ENCODE data around the gene SLC5A6. TPM values are rescaled to one million over a fixed set of nuclear protein-coding genes. Genes with fewer than 3 reads are reported as not detected.

The SLC5A6 gene
- total and polyA plus RNA-seq, 2 of the 8 experiments (the other 6 are each of a cell fraction or from before 2014, with no cell fraction given): 118 to 183 TPM

- FAIRE-seq (no peak), DNase-seq (ENCODE audit: low read depth in 1 of 2, low spot score in 2 of 2) (no peak)
- Histone ChIP-seq H3K4me2 (ENCODE audit: insufficient read depth in 1 of 2, low read depth in 2 of 2, low read length in 2 of 2) (no peak overlapping the region), H3K4ac (replicated peaks; ENCODE audit: insufficient read length, low read depth, low read length) (no peak overlapping the region), H3K14ac (ENCODE audit: insufficient read length) (no peak overlapping the region), H3K27me3 (replicated peaks in 1 of 4; ENCODE audit: control insufficient read depth in 3 of 4, extremely low read depth in 1 of 4, insufficient read depth in 3 of 4, low read length in 3 of 4) (peaks cover 0 to 12% (median 7%) of the 10 kb centered on the region in 4 experiments; a peak in 5 of 7 replicates), H3K27ac (ENCODE audit: low read depth, low read length) (no peak overlapping the region), H3K18ac (ENCODE audit: extremely low read depth, low read length) (no peak overlapping the region), H4K91ac (replicated peaks; ENCODE audit: insufficient read length, low read length) (no peak overlapping the region), H3K9ac (replicated peaks in 1 of 4; ENCODE audit: extremely low read depth in 1 of 4, low read depth in 3 of 4, low read length in 3 of 4) (no peak overlapping the region), H2BK5ac (ENCODE audit: low read depth, low read length) (no peak overlapping the region), H4K20me1 (replicated peaks in 1 of 2; ENCODE audit: control insufficient read depth in 1 of 2, insufficient read depth in 2 of 2, low read length in 2 of 2) (peaks cover 0 to 6% of the 10 kb centered on the region in 2 experiments), H3K9me3 (ENCODE audit: insufficient read depth in 2 of 2, low read depth in 1 of 2, low read length in 1 of 2) (no peaks in the 10 kb centered on the region), H2BK20ac (ENCODE audit: low read length) (no peak overlapping the region), H3K79me2 (ENCODE audit: control insufficient read depth in 1 of 2, insufficient read depth in 2 of 2, low read length in 2 of 2) (no peaks in the 10 kb centered on the region), H2BK120ac (replicated peaks; ENCODE audit: low read depth, low read length) (no peak overlapping the region), H2BK15ac (ENCODE audit: low read length) (no peak overlapping the region), H2BK12ac (ENCODE audit: low read depth, low read length) (no peak overlapping the region), H3K4me1 (replicated peaks in 1 of 4; ENCODE audit: control insufficient read depth in 3 of 4, insufficient read depth in 4 of 4, low read length in 3 of 4) (peaks cover 0 to 8% (median 4%) of the 10 kb centered on the region in 4 experiments; a peak in 6 of 7 replicates), H3K36me3 (ENCODE audit: control insufficient read depth in 2 of 4, insufficient read depth in 4 of 4, low read length in 3 of 4) (no peaks in the 10 kb centered on the region), H4K5ac (ENCODE audit: insufficient read length, low read depth, low read length) (no peak overlapping the region), H3K79me1 (ENCODE audit: low read depth, low read length) (no peaks in the 10 kb centered on the region), H2AK5ac (ENCODE audit: low read depth, low read length) (no peak overlapping the region), H3K23me2 (ENCODE audit: low read depth, low read length) (no peaks in the 10 kb centered on the region; the same call in 1 of the 2 replicates), H4K8ac (ENCODE audit: extremely low read depth, insufficient read depth, low read length) (no peak overlapping the region), H3K23ac (ENCODE audit: insufficient read length) (no peak overlapping the region), H3K56ac (replicated peaks; ENCODE audit: insufficient read length, low read depth, low read length) (no peak overlapping the region), H2AFZ (ENCODE audit: low read length) (no peak overlapping the region), H3K4me3 (ENCODE audit: extremely low read depth in 1 of 4, insufficient read depth in 2 of 4, low read depth in 3 of 4, low read length in 4 of 4) (no peak overlapping the region)
- WGBS, 2 experiments (ENCODE audit: extremely low coverage in 1 of 2, insufficient coverage in 1 of 2, insufficient read length in 1 of 2, insufficient replicate concordance in 2 of 2, low coverage in 1 of 2, low lambda C conversion rate in 2 of 2, missing lambda C conversion rate in 1 of 2): 50% methylated on average over 1 of the region's 1 CpG; no CpG with 5 or more reads in 1 of the 2 experiments
- CTCF ChIA-PET (ENCODE audit: partially characterized antibody): interaction anchor here (0.7 to 5.6 kb wide), 6 partner anchors 10 to 37 kb away, joined by 3 to 64 read pairs (median 4); partner anchors contain the start of gene TRIM54
- POLR2A ChIA-PET (ENCODE audit: partially characterized antibody): interaction anchor here (1.2 to 32.6 kb wide), 4 partner anchors 8 to 44 kb away, joined by 3 to 835 read pairs (median 28); partner anchors contain the start of genes ATRAID, CAD and SLC5A6
- no peak for TF ChIP-seq SIRT6 (IDR thresholded peaks at IDR 0.05; ENCODE audit: low read length)
- TF ChIP-seq MAFK (IDR thresholded peaks at IDR 0.05; ENCODE audit: low read depth, low read length): no peak
Measured at GRCh38 chr2:27255660-27256059, 43.6 kb upstream of the SLC5A6 start.
